Muscle of leg (tissue), 16 donors: Measurements from ENCODE around the gene FBXW10. TPM values are rescaled to one million over a fixed set of nuclear protein-coding genes. Genes with fewer than 3 reads are reported as not detected.
"Not testable (repeated sequence)": the region's sequence is repeated elsewhere in the genome, so short reads cannot be mapped to it uniquely, and the experiment has no call there.

Experiments used
- DNase-seq: peaks from one replicate; pipeline ENCODE4 v3.0.0; 2013
- H3K27ac ChIP-seq: one replicate; pipeline ENCODE4 v1.5.1; 2013; ENCODE audit warnings: mild to moderate bottlenecking, low read length, control low read depth
- H3K27me3 ChIP-seq: one replicate; pipeline ENCODE4 v1.6.1; 2013; ENCODE audit warnings: low read length; ENCODE audit not compliant: control insufficient read depth, insufficient read depth
- H3K36me3 ChIP-seq: one replicate; pipeline ENCODE4 v1.6.1; 2013; ENCODE audit warnings: low read length; ENCODE audit not compliant: control insufficient read depth, insufficient read depth
- H3K4me1 ChIP-seq: one replicate; pipeline ENCODE4 v1.6.1; 2013; ENCODE audit warnings: low read length; ENCODE audit not compliant: control insufficient read depth, insufficient read depth
- H3K4me3 ChIP-seq: one replicate; pipeline ENCODE4 v1.5.1; 2013; ENCODE audit warnings: low read length, control low read depth
- H3K9me3 ChIP-seq: replicated peaks from 2 replicates; pipeline ENCODE4 v1.6.1; 2013; ENCODE audit warnings: low read depth, low read length; ENCODE audit not compliant: control insufficient read depth
- WGBS: methylation state at CpG from one replicate; pipeline ENCODE4 v1.1.5; 2013; ENCODE audit warnings: missing lambda C conversion rate; ENCODE audit not compliant: insufficient coverage; 5-methylcytosine and 5-hydroxymethylcytosine counted together
- long read RNA-seq, 11 donors: transcript quantifications; one replicate each; lab custom pipeline, GENCODE V29; 2026
- polyA plus RNA-seq, 8 donors: library from polyadenylated mRNA; unstranded; fragments of 120-200 nt; gene quantifications; one replicate each; pipeline versions ENCODE4 v1.2.1 to v1.2.3, GENCODE V29; 2013; ENCODE audit warnings: inconsistent platforms in 1 of 8, low replicate concordance in 1 of 8; ENCODE audit not compliant: insufficient read length in 8 of 8, insufficient read depth in 1 of 8
- total RNA-seq: library from RNA; stranded (reverse); fragments of 120-200 nt; gene quantifications from one replicate; pipeline ENCODE4 v1.2.4, GENCODE V29; 2013

The FBXW10 gene, protein sequence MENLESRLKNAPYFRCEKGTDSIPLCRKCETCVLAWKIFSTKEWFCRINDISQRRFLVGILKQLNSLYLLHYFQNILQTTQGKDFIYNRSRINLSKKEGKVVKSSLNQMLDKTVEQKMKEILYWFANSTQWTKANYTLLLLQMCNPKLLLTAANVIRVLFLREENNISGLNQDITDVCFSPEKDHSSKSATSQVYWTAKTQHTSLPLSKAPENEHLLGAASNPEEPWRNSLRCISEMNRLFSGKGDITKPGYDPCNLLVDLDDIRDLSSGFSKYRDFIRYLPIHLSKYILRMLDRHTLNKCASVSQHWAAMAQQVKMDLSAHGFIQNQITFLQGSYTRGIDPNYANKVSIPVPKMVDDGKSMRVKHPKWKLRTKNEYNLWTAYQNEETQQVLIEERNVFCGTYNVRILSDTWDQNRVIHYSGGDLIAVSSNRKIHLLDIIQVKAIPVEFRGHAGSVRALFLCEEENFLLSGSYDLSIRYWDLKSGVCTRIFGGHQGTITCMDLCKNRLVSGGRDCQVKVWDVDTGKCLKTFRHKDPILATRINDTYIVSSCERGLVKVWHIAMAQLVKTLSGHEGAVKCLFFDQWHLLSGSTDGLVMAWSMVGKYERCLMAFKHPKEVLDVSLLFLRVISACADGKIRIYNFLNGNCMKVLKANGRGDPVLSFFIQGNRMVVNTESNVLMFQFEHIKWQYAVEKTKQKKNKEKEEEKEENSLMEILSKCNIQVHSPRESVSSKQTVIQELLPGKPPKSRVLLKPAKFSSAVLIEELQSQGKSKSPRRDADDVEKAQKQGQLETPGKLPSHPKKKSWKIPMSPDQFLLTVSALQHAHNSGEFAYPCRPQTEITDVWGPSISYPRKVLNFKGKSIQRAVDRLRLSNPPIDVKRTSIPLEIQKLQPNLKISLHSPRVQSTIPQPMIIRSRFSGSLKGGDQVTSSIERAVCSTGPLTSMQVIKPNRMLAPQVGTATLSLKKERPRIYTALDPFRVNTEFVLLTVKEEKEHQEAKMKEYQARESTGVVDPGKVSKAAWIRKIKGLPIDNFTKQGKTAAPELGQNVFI
- 0.09 TPM for total RNA-seq
- under 1 TPM in 6 of 8 donors, not detected in 2; 0.09 to 0.44 (median 0.21) TPM for polyA plus RNA-seq
- long read RNA-seq, donor 1: 0 reads
- long read RNA-seq, donor 2: 0 reads
- long read RNA-seq, donor 3: 0 reads
- long read RNA-seq, donor 4: 0 reads
- long read RNA-seq, donor 5: 0 reads
- long read RNA-seq, donor 6: 0 reads
- long read RNA-seq, donor 7: 0 reads
- long read RNA-seq, donor 8: 0 reads
- long read RNA-seq, donor 9: 0 reads
- long read RNA-seq, donor 10: 0 reads
- long read RNA-seq, donor 11: 0 reads

- not testable (repeated sequence) for H3K36me3 ChIP-seq, H3K4me3 ChIP-seq, DNase-seq, H3K9me3 ChIP-seq, H3K27ac ChIP-seq, H3K27me3 ChIP-seq, H3K4me1 ChIP-seq
- no CpG with 5 or more reads among the region's 10 CpGs for WGBS
Measured at GRCh38 chr17:18743699-18744421, at the start of gene FBXW10. Gene FBXW10, plus strand, starts transcription at chr17:18744054. Its CDS starts 191 bp downstream, at chr17:18744245.

DNA sequence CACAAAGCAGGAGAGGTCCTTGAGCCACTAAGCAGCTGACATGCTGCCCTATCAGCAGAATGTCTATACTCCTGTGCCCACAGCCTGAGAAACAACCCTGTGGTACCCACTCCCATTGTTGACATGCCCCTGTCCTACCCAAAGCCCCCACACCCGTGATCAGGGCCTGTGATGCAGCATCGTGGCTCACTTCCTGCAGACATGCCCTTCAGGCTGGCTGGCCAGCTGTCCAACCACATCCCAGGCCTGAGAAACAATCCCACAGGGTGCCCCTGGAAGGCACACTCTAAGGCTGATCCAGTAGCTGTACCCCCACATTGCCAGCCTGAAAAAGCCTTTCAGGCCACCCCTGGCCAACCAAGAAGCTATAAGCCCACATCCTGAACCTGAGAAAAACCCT, 48.7 kb upstream of the FBXW10 start:
- not testable (repeated sequence) for H3K4me1 ChIP-seq, H3K9me3 ChIP-seq, H3K27me3 ChIP-seq, DNase-seq, H3K4me3 ChIP-seq, H3K27ac ChIP-seq, H3K36me3 ChIP-seq
- no CpG with 5 or more reads among the region's 2 CpGs for WGBS

DNA sequence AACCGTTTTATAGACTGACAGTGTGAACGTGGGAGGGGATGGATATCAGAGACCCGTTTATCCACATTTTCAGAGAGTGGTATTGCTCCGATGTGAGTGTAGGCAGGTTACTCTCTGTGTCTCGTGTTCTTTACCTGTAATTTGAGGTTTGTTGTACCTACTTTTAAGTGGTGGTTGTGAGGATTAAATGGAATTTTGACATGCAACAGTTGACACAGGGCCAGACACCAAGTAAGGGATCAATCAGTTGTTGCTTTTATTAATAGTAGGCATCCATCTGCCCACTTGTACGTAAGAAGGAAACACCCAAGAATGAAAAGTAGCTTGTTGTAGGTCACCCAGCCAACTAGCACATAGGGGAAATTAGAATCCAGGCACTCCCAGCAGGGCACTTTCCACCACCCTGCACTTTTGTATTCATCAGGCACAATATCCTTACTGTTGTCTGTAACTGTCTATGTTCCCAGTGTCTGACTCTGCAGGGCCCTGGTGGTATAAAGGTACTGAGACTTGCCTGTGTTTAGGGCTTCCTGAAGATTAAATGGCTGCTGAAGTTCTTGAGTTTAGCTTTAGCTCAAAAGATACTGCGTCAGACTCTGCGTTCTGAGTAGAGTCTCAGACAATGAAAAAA, 45.3 kb upstream of the FBXW10 start:
- peak overlapping the region; percentile 48 for H3K4me3 ChIP-seq
- H3K36me3 ChIP-seq, H3K4me1 ChIP-seq, H3K27me3 ChIP-seq, H3K9me3 ChIP-seq, DNase-seq: not testable (repeated sequence)
- H3K27ac ChIP-seq: peak overlapping the region; percentile 20
- WGBS: 15% methylated on average over 4 of the region's 8 CpGs

- not testable (repeated sequence) for H3K9me3 ChIP-seq, H3K4me1 ChIP-seq
- WGBS: 80% methylated on average over 1 of the region's 3 CpGs
Measured at GRCh38 chr17:18705955-18706354, 37.9 kb upstream of the FBXW10 start.

DNA sequence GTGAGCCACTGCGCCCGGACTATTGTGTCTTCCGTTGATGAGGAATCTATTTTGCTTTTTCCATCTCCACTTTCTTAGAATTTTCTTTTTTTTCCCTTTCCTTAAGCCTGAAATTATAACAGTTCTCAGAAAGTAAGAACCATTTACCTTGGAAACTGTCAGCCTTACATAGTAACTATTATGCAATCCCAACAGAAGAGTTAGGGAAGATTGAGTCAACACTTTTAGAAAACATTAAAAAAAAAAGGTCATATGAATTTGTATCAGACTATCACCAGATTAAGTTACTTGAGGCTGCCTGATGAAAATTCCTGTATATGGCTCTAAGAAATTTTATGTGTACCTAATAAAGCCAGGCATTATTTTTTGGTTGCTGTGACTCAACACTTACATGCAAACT, 35.6 kb upstream of the FBXW10 start:
- H3K36me3 ChIP-seq, H3K4me1 ChIP-seq, H3K27me3 ChIP-seq, H3K4me3 ChIP-seq, DNase-seq, H3K27ac ChIP-seq, H3K9me3 ChIP-seq: not testable (repeated sequence)
- WGBS: 100% methylated on average over 3 of the region's 3 CpGs

More at GRCh38 chr17:18705955-18706354, 37.9 kb upstream of the FBXW10 start:
- not testable (repeated sequence) for H3K36me3 ChIP-seq, DNase-seq, H3K27me3 ChIP-seq, H3K27ac ChIP-seq, H3K4me3 ChIP-seq

DNA sequence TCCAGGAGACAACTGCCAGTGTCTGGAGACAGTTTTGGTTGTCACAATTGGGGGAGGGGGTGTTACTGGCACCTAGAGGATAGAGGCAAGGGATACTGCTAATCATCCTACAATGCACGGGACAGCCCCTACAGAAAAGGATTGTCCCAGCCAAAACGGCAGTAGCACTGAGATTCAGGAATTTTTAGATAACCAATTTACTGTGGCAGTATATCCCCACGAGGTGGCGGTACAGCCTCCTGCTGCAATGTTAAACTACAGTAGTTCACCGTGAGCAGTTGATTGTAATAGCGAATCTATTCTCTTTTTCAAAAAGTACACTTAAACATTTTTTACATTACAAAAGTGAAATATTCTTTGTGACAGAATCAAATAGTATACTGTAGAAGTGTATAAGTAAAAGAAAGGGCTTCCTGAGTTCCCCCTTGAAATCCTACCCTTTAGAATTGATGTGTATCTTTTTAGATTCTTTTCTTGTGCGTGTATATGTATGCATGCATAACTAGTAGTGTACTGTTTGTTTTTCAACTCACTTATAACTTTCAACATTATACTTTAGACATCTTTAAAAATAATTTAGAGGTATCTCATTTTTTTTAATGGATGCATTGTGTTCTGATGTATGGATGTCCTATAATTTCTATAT, 31.4 kb upstream of the FBXW10 start:
- not testable (repeated sequence) for H3K9me3 ChIP-seq
- no CpG with 5 or more reads among the region's 7 CpGs for WGBS
- peak; percentile 70 for DNase-seq

DNA sequence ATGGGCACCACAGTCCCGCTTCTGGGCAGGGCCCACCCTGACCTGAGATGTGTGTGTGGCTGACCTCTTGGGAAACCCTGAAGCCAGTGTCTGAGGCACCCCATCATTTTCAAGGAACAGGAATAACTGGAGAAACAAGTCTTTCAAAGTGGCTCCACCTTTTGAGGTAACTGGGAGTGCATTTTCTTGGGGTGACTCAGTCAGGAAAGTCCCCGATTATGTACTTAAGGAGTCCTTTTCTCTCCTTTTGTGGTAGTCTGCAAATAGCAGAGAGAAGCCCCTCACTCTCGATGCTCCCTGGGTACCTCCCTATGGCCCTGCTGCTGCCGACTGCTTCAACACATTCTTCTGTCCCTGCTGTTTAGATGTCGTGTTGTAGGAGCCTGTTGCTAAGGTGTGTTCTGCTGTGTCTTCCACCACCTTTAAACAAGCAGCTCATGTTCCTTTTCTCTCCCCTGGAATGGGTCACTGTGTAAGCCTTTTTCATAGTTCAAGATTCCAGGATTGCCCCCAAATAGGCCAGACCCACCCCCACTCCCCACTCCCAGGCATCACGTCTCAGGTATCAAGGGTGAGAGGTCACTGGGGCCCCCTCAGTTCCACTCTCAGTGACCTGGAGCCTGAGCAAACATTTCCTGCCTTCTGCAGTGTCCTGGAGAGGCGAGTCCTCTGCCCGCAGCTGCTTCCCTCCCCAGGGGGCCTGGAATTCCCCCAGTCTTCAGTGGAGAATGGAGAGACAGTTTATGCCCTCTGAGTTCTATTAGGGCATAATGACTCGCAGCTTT, 25.0 kb upstream of the FBXW10 start:
- peak overlapping the region; percentile 29 for H3K27ac ChIP-seq
- no CpG with 5 or more reads among the region's 9 CpGs for WGBS

More for the DNA sequence above, 31.4 kb upstream of the FBXW10 start:
- H3K27me3 ChIP-seq, H3K4me3 ChIP-seq, H3K36me3 ChIP-seq, H3K4me1 ChIP-seq, H3K27ac ChIP-seq: not testable (repeated sequence)

DNA sequence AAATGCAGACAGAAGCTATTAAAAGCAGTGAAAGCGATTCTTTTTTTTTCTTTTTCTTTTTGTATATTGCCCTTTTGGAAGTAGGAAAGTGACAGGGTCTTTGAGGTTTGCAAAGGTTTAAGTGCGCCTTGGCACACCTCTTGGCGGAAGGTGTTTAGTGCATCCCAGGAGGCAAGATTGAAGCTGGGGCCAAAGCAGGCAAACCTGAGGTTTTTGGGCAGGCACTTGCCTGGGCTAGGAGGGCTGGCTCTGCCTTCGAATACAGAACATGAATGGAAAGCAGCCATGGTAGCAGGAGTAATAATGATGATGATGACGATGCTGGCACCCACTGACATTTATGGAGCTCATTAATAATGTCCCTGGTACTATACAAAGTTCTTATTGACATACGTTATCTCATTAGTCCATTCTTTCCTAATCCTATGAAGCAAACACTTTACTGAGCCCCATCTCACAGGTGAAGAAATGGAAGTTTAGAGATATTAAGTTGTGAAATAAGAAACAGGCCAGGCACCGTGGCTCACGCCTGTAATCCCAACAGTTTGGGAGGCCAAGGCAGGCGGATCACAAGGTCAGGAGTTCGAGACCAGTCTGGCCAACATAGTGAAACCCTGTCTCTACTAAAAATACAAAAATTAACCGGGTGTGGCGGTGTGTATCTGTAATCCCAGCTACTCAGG, 24.3 kb upstream of the FBXW10 start:
- not testable (repeated sequence) for H3K9me3 ChIP-seq, H3K36me3 ChIP-seq, H3K4me1 ChIP-seq, DNase-seq, H3K4me3 ChIP-seq, H3K27me3 ChIP-seq
- 52% methylated on average over 3 of the region's 12 CpGs for WGBS
- H3K27ac ChIP-seq: peak overlapping the region; percentile 51

More for the DNA sequence above, 25.0 kb upstream of the FBXW10 start:
- H3K36me3 ChIP-seq, H3K27me3 ChIP-seq, H3K4me1 ChIP-seq, H3K9me3 ChIP-seq, DNase-seq, H3K4me3 ChIP-seq: not testable (repeated sequence)
